ENCODE measurements around the gene CUL3. TPM values are rescaled to one million over a fixed set of nuclear protein-coding genes. Genes with fewer than 3 reads are reported as not detected.

Gene CUL3
- total RNA-seq, 4 donors from 2014 or later = 68.9 to 88.4 (median 77.7) TPM

DNA sequence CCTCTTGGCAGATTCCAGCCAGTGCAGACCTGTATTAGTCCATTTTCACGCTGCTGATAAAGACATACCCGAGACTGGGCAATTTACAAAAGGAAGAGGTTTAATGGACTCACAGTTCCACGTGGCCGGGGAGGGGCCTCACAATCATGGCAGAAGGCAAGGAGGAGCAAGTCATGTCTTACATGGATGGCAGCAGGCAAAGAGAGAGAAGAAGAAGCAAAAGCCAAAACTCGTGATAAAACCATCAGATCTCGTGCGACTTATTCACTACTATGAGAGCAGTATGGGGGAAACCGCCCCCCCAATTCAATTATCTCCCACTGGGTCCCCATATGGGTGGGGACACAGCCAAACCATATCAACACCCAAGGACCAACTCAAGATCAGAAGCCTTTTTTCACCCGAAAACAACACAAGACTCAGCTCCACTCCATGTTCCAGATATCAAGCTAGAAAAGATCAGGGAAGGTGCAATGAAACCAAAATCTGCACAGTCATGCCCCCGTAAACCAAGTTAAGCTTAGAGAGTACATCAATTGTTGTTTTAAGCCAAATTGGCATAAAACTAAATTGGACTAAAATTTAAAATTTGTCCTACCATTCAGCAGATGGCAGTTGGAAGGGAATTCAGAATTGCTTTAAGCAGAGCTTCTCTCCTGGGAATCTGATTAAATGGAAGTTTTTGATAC, 127.6 kb downstream of the CUL3 start:
- no peak overlapping the region for H3K27ac ChIP-seq
- H3K4me3 ChIP-seq = no peak overlapping the region
- H3K27me3 ChIP-seq = no peaks in the 10 kb centered on the region
- H3K9me3 ChIP-seq = no peaks in the 10 kb centered on the region
- no peaks in the 10 kb centered on the region for H3K36me3 ChIP-seq
- 96% methylated on average over 10 of the region's 10 CpGs for WGBS
- DNase-seq (ENCODE audit: low spot score in 2 of 2) = no peak
- H3K4me1 ChIP-seq = no peaks in the 10 kb centered on the region
- TF ChIP-seq, protein P1, sequence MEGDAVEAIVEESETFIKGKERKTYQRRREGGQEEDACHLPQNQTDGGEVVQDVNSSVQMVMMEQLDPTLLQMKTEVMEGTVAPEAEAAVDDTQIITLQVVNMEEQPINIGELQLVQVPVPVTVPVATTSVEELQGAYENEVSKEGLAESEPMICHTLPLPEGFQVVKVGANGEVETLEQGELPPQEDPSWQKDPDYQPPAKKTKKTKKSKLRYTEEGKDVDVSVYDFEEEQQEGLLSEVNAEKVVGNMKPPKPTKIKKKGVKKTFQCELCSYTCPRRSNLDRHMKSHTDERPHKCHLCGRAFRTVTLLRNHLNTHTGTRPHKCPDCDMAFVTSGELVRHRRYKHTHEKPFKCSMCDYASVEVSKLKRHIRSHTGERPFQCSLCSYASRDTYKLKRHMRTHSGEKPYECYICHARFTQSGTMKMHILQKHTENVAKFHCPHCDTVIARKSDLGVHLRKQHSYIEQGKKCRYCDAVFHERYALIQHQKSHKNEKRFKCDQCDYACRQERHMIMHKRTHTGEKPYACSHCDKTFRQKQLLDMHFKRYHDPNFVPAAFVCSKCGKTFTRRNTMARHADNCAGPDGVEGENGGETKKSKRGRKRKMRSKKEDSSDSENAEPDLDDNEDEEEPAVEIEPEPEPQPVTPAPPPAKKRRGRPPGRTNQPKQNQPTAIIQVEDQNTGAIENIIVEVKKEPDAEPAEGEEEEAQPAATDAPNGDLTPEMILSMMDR (IDR thresholded peaks at IDR 0.05) = no peak
- TF ChIP-seq POLR2AphosphoS5 (IDR thresholded peaks at IDR 0.05) (no peak), POLR2A (IDR thresholded peaks at IDR 0.05) (no peak), EP300 (IDR thresholded peaks at IDR 0.05) (no peak)

DNA sequence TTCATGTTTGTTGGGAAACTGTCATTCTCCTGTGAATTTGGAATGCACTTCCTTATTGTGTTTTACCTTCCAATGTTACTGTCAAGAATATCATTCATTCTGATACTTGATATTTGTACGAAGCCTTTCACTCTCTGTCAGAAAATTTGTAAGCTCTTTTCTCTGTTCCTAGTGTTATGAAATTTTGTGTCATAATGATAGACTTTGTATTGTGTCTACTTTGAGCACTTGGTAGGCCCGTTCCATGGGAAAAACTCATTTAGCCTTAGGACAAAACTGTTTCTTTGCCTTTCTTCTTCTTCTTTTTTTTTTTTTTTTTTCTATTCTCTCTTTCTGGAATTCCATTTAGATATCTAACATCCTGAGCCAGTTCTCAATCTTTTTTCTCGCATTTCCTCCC, 131.3 kb downstream of the CUL3 start:
- TF ChIP-seq, protein P1 (IDR thresholded peaks at IDR 0.05) = no peak
- TF ChIP-seq POLR2A (IDR thresholded peaks at IDR 0.05) = no peak
- TF ChIP-seq POLR2AphosphoS5 (IDR thresholded peaks at IDR 0.05) = no peak
- TF ChIP-seq EP300 (IDR thresholded peaks at IDR 0.05) = no peak
- Histone ChIP-seq H3K27ac (no peak overlapping the region), H3K36me3 (no peaks in the 10 kb centered on the region), H3K4me3 (no peak overlapping the region), H3K4me1 (no peaks in the 10 kb centered on the region), H3K27me3 (no peaks in the 10 kb centered on the region), H3K9me3 (no peaks in the 10 kb centered on the region)
- no peak for DNase-seq (ENCODE audit: low spot score in 2 of 2)
- 86% methylated on average over 3 of the region's 3 CpGs for WGBS

DNA sequence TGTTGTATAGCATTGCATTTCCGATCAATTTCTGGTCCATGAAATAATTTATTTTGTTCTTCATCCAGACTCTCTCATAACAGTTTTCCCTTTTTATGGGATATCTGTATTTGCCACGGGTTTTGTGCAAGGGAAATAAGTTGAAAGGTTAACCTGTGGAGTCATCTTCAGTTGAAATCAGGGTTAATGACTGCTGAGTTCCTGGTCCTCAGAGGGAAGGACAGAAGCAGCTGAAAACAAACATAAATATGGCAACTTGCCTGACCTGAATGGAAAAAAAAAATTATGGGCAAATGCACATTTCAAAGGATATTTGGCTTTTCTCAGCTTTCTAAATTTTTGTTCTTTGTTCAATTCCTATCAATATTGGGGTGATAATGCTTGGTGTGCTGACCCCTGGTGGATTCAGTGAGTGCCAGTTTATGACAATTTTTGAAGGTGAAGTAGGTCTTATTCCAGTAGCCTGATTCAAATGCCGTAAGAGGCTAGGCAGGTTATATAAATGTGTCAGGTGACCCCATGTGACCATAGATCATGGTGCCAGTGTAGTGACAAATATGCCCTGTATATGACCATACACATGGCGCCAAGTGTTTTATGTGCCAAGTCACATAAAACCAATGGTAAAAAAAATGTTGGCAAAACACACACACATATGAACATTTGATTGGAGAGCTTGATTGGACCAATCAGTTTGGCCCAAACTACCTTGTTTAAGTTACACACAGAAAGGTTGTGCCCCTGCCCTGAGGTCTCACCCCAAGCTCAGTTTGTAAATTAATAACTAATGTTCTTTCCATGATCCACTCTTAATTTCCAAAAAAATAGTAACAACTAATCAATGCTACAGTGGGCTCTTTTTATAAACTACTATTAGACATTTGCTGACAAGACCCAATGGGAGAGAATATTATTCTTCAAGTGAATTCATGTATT, 135.7 kb downstream of the CUL3 start:
- no peak for DNase-seq (ENCODE audit: low spot score in 2 of 2)
- H3K9me3 ChIP-seq = no peaks in the 10 kb centered on the region
- TF ChIP-seq POLR2A (IDR thresholded peaks at IDR 0.05) (no peak), POLR2AphosphoS5 (IDR thresholded peaks at IDR 0.05) (no peak)
- TF ChIP-seq, protein P1 (IDR thresholded peaks at IDR 0.05) = peak; percentile 22 to 42
- no peak overlapping the region for H3K27ac ChIP-seq
- H3K36me3 ChIP-seq = no peaks in the 10 kb centered on the region
- 42% methylated on average over 4 of the region's 4 CpGs for WGBS
- H3K27me3 ChIP-seq = no peaks in the 10 kb centered on the region
- H3K4me3 ChIP-seq = no peak overlapping the region
- H3K4me1 ChIP-seq = no peaks in the 10 kb centered on the region

DNA sequence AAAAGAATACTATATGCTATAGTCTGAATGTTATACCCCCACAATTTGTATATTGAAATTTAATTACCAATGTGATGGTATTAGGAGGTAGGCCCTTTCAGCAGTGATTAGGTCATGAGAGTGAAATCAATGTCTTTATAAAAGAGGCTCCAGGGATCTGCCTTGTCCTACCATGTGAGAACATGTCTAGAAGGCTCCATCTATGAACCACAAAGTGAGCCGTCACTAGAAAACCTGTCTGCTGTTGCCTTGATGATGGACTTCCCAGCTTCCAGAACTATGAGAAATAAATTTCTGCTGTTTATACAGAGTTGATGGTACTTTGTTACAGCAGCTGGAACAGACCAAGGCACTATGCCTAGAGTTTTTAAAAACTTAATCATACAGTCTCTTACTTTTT, 136.9 kb downstream of the CUL3 start:
- 85% methylated on average over 1 of the region's 1 CpG for WGBS
- no peak overlapping the region for H3K4me3 ChIP-seq
- H3K4me1 ChIP-seq = no peaks in the 10 kb centered on the region
- H3K9me3 ChIP-seq = no peaks in the 10 kb centered on the region
- TF ChIP-seq POLR2A (IDR thresholded peaks at IDR 0.05) = no peak
- no peak for TF ChIP-seq POLR2AphosphoS5 (IDR thresholded peaks at IDR 0.05)
- TF ChIP-seq, protein P1 (IDR thresholded peaks at IDR 0.05) = no peak
- TF ChIP-seq EP300 (IDR thresholded peaks at IDR 0.05) = no peak
- no peak for DNase-seq (ENCODE audit: low spot score in 2 of 2)
- H3K27me3 ChIP-seq = no peaks in the 10 kb centered on the region
- no peaks in the 10 kb centered on the region for H3K36me3 ChIP-seq
- no peak overlapping the region for H3K27ac ChIP-seq

DNA sequence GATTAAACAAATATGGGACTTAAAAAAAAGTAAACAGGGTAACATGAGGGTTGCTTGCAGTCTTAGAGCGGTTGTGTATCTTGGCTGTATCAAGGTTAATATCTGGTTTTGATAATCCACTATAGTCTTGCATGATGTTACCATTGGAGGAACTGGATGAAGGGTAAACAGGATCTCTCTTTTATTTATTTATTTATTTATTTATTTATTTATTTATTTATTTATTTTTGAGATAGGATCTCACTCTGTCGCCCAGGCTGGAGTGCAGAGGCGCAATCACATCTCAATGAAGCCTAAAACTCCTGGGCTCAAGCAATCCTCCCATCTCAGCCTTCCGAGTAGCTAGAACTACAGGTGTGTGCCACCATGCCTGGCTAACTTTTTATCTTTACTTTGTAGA, 140.4 kb downstream of the CUL3 start:
- TF ChIP-seq EP300 (IDR thresholded peaks at IDR 0.05) (no peak), POLR2AphosphoS5 (IDR thresholded peaks at IDR 0.05) (no peak), POLR2A (IDR thresholded peaks at IDR 0.05) (no peak)
- TF ChIP-seq, protein P1 (IDR thresholded peaks at IDR 0.05) = no peak
- Histone ChIP-seq H3K4me3 (no peak overlapping the region), H3K27me3 (no peaks in the 10 kb centered on the region), H3K36me3 (no peaks in the 10 kb centered on the region), H3K27ac (no peak overlapping the region), H3K9me3 (no peaks in the 10 kb centered on the region), H3K4me1 (peaks cover 13% of the 10 kb centered on the region)
- no peak for DNase-seq (ENCODE audit: low spot score in 2 of 2)
- 90% methylated on average over 4 of the region's 4 CpGs for WGBS
